ENCODE results near the gene PLA2G4B. TPM values are rescaled to one million over a fixed set of nuclear protein-coding genes. Genes with fewer than 3 reads are reported as not detected.

PLA2G4B gene
- total and polyA plus RNA-seq, 2 donors (not counting 1 experiment from before 2014, with no cell fraction given), result 22.6 to 33.2 TPM

- DNase-seq (no peak), ATAC-seq (ENCODE audit: low read depth) (no peak)
- intact Hi-C loops (cut with micrococcal nuclease), result no loop called here
- no peak overlapping the region for H2AFZ ChIP-seq (ENCODE audit: insufficient read depth, low read depth, low read length, poor library complexity, severe bottlenecking)
- no peaks in the 10 kb centered on the region for H3K27me3 ChIP-seq (replicated peaks in 1 of 4; ENCODE audit: control extremely low read depth in 1 of 4, control insufficient read depth in 3 of 4, insufficient read depth in 4 of 4, low read length in 3 of 4)
- H3K27me3 Mint-ChIP-seq, result no peaks in the 10 kb centered on the region
- peaks cover 57% of the 10 kb centered on the region for H3K4me1 Mint-ChIP-seq
- no peak overlapping the region for H3K27ac Mint-ChIP-seq
- POLR2A ChIA-PET, result no interaction called here
- H3K27ac ChIP-seq (ENCODE audit: low read length in 2 of 2), result no peak overlapping the region
- no peaks in the 10 kb centered on the region for H3K9me3 Mint-ChIP-seq (ENCODE audit: insufficient read depth)
- 100% methylated on average over 2 of the region's 5 CpGs for WGBS (ENCODE audit: insufficient coverage)
- H3K9ac ChIP-seq (ENCODE audit: low read length), result no peak overlapping the region
- CTCF ChIA-PET, result interaction anchor here (1.6 to 5.2 kb wide), 4 partner anchors 18 to 20 kb away, joined by 7 to 35 read pairs (median 16); partner anchors contain the start of gene MAPKBP1
- peaks cover 7% of the 10 kb centered on the region for H4K20me1 ChIP-seq (ENCODE audit: control insufficient read depth, insufficient read depth, low read length, poor library complexity, severe bottlenecking)
- peaks cover 32 to 45% of the 10 kb centered on the region in 2 donors for H3K4me1 ChIP-seq (ENCODE audit: control insufficient read depth in 2 of 2, insufficient read depth in 2 of 2, low read length in 2 of 2)
- no peak overlapping the region for H3K4me3 Mint-ChIP-seq
- peaks cover 43% of the 10 kb centered on the region for H3K79me2 ChIP-seq (ENCODE audit: control insufficient read depth, insufficient read depth, low read length)
- TF ChIP-seq EZH2 (IDR thresholded peaks at IDR 0.05; ENCODE audit: borderline replicate concordance, insufficient read depth, low read depth, low read length, poor library complexity, severe bottlenecking) (no peak), CTCF (IDR thresholded peaks at IDR 0.05) (no peak)
- no peak overlapping the region for H3K4me3 ChIP-seq (ENCODE audit: control extremely low read depth in 1 of 5, extremely low read depth in 1 of 5, insufficient read depth in 1 of 5, low read depth in 2 of 5, low read length in 4 of 5)
- peaks cover 0 to 2% of the 10 kb centered on the region in 2 experiments for H3K36me3 ChIP-seq (replicated peaks in 1 of 2; ENCODE audit: control extremely low read depth in 1 of 2, control insufficient read depth in 1 of 2, extremely low read depth in 1 of 2, insufficient read depth in 2 of 2, low read length in 1 of 2)
- no peak overlapping the region for H3K4me2 ChIP-seq (replicated peaks; ENCODE audit: low read depth, low read length, poor library complexity, severe bottlenecking)
- peaks cover 0 to 3% (median 0%) of the 10 kb centered on the region in 3 donors for H3K9me3 ChIP-seq (ENCODE audit: control extremely low read depth in 1 of 3, control insufficient read depth in 2 of 3, insufficient read depth in 1 of 3, low read length in 2 of 3)
Measured at GRCh38 chr15:41792000-41792637, 46.5 kb upstream of the PLA2G4B start.

- intact Hi-C loops (cut with micrococcal nuclease), result no loop called here
- 97% methylated on average over 3 of the region's 4 CpGs for WGBS (ENCODE audit: insufficient coverage)
- H3K36me3 ChIP-seq (replicated peaks in 1 of 2; ENCODE audit: control extremely low read depth in 1 of 2, control insufficient read depth in 1 of 2, extremely low read depth in 1 of 2, insufficient read depth in 2 of 2, low read length in 1 of 2), result peaks cover 0 to 2% of the 10 kb centered on the region in 2 experiments
- H3K4me2 ChIP-seq (replicated peaks; ENCODE audit: low read depth, low read length, poor library complexity, severe bottlenecking), result no peak overlapping the region
- peaks cover 32% of the 10 kb centered on the region for H3K79me2 ChIP-seq (ENCODE audit: control insufficient read depth, insufficient read depth, low read length)
- no peaks in the 10 kb centered on the region for H3K27me3 Mint-ChIP-seq
- H3K9ac ChIP-seq (ENCODE audit: low read length), result no peak overlapping the region
- no peak overlapping the region for H3K27ac Mint-ChIP-seq
- no peaks in the 10 kb centered on the region for H3K27me3 ChIP-seq (replicated peaks in 1 of 4; ENCODE audit: control extremely low read depth in 1 of 4, control insufficient read depth in 3 of 4, insufficient read depth in 4 of 4, low read length in 3 of 4)
- H2AFZ ChIP-seq (ENCODE audit: insufficient read depth, low read depth, low read length, poor library complexity, severe bottlenecking), result no peak overlapping the region
- ChIA-PET CTCF (interaction anchor here (1.3 to 5.1 kb wide), 3 partner anchors 16 to 21 kb away, joined by 4 to 35 read pairs (median 12); partner anchors contain the start of gene MAPKBP1), POLR2A (interaction anchor here (0.5 kb wide), 1 partner anchor 114 kb away, joined by 7 read pairs; no protein-coding TSS in a partner anchor)
- H3K9me3 ChIP-seq (ENCODE audit: control extremely low read depth in 1 of 3, control insufficient read depth in 2 of 3, insufficient read depth in 1 of 3, low read length in 2 of 3), result peaks cover 0 to 3% (median 0%) of the 10 kb centered on the region in 3 donors
- peaks cover 23 to 34% of the 10 kb centered on the region in 2 donors for H3K4me1 ChIP-seq (ENCODE audit: control insufficient read depth in 2 of 2, insufficient read depth in 2 of 2, low read length in 2 of 2)
- peaks cover 7% of the 10 kb centered on the region for H4K20me1 ChIP-seq (ENCODE audit: control insufficient read depth, insufficient read depth, low read length, poor library complexity, severe bottlenecking)
- TF ChIP-seq CTCF (IDR thresholded peaks at IDR 0.05) (no peak), EZH2 (IDR thresholded peaks at IDR 0.05; ENCODE audit: borderline replicate concordance, insufficient read depth, low read depth, low read length, poor library complexity, severe bottlenecking) (no peak)
- H3K27ac ChIP-seq (ENCODE audit: low read length in 2 of 2), result no peak overlapping the region
- H3K9me3 Mint-ChIP-seq (ENCODE audit: insufficient read depth), result no peaks in the 10 kb centered on the region
- peaks cover 49% of the 10 kb centered on the region for H3K4me1 Mint-ChIP-seq
- no peak for DNase-seq
- no peak for ATAC-seq (ENCODE audit: low read depth)
- H3K4me3 Mint-ChIP-seq, result no peak overlapping the region
- H3K4me3 ChIP-seq (ENCODE audit: control extremely low read depth in 1 of 5, extremely low read depth in 1 of 5, insufficient read depth in 1 of 5, low read depth in 2 of 5, low read length in 4 of 5), result no peak overlapping the region
Measured at GRCh38 chr15:41794081-41794480, 44.6 kb upstream of the PLA2G4B start.
